PC-3 (cell line): ENCODE measurements around the gene P2RX5.

Source experiments
- EZH2 ChIP-seq: fragments of 300-600 bp; sonication (generic); IDR thresholded peaks from one replicate; pipeline ENCODE4 v1.6.1; 2017; ENCODE audit warnings: antibody characterized with exemption, mild to moderate bottlenecking, low read length; ENCODE audit not compliant: unreplicated experiment
- EZH2phosphoT487 ChIP-seq: fragments of 300-600 bp; sonication (generic); IDR thresholded peaks from 2 replicates; pipeline ENCODE4 v1.6.1; 2018; ENCODE audit warnings: mild to moderate bottlenecking, antibody characterized with exemption, low read length, borderline replicate concordance
- TF ChIP-seq, protein P1 (sequence below): fragments of 300-600 bp; sonication (generic); conservative IDR thresholded peaks from 2 replicates; pipeline ENCODE4 v1.5.1; 2017; ENCODE audit warnings: antibody characterized with exemption, low read depth, mild to moderate bottlenecking, low read length

DNA sequence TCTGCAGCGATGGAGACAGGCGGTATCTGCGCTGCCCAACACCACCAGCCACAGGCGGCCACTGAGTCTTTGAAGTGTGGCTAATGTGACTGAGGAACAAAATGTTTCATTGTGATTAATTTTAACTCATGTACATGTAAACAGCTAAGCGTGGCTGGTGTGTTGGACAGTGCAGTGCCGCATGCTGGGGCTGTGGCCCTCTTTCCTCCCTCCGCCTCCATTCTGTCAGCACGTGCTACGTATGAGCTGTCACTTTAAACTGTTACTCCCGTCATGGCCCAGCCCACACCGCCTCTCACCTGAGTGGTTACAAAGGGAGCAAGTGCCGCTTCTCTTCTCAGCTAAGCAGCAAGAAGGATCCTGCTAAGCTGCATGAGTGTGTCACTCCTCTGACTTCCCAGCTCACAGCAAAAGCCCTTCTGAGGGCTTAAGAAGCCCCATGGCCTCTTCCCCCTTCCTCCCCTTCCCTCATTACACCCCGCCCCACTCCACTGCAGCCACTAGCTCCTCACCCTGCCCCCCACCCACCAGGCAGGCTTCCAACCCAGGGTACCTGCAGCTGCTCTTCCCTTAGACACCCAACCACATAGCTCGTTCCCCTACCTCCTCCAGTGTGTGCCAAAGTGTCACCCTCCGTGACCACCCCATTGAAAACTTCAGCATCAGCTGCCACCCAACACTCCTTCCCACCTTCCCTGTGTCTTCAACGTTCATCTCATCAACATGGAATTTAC lies 42.8 kb upstream of the P2RX5 start:
- TF ChIP-seq, protein P1, sequence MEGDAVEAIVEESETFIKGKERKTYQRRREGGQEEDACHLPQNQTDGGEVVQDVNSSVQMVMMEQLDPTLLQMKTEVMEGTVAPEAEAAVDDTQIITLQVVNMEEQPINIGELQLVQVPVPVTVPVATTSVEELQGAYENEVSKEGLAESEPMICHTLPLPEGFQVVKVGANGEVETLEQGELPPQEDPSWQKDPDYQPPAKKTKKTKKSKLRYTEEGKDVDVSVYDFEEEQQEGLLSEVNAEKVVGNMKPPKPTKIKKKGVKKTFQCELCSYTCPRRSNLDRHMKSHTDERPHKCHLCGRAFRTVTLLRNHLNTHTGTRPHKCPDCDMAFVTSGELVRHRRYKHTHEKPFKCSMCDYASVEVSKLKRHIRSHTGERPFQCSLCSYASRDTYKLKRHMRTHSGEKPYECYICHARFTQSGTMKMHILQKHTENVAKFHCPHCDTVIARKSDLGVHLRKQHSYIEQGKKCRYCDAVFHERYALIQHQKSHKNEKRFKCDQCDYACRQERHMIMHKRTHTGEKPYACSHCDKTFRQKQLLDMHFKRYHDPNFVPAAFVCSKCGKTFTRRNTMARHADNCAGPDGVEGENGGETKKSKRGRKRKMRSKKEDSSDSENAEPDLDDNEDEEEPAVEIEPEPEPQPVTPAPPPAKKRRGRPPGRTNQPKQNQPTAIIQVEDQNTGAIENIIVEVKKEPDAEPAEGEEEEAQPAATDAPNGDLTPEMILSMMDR, result no peak
- no peak for TF ChIP-seq EZH2
- TF ChIP-seq EZH2phosphoT487, result no peak
